NCI-H82 treated with DMSO at 0.1 percent for 48 hours (cell line): Measurements from ENCODE around the gene C2CD4D.
"Not testable (repeated sequence)": the region's sequence is repeated elsewhere in the genome, so short reads cannot be mapped to it uniquely, and the experiment has no call there.

Experiments used
- DNase-seq: peaks from one replicate; lab custom pipeline; 2025; ENCODE audit not compliant: unreplicated experiment; lab: John Stamatoyannopoulos, UW

Gene C2CD4D

GRCh38 chr1:151839457-151840403 is at the start of gene C2CD4D:
Gene C2CD4D (minus strand): TSS chr1:151839820. CDS start chr1:151838989, 831 bp downstream.
- no peak for DNase-seq

- no peak for DNase-seq
These were observed 49.5 kb upstream of the C2CD4D start for GRCh38 chr1:151888972-151889570.

- no peak for DNase-seq
These were observed 47.4 kb upstream of the C2CD4D start for GRCh38 chr1:151887028-151887427.

GRCh38 chr1:151885479-151885878 is 45.9 kb upstream of the C2CD4D start:
- DNase-seq = no peak

GRCh38 chr1:151884879-151885278 is 45.3 kb upstream of the C2CD4D start:
- not testable (repeated sequence) for DNase-seq

GRCh38 chr1:151884445-151884844 is 44.8 kb upstream of the C2CD4D start:
- not testable (repeated sequence) for DNase-seq

- DNase-seq = not testable (repeated sequence)
These were observed 44.3 kb upstream of the C2CD4D start for GRCh38 chr1:151883898-151884297.

- not testable (repeated sequence) for DNase-seq
These were observed 43.3 kb upstream of the C2CD4D start for GRCh38 chr1:151882918-151883317.

- no peak for DNase-seq
These were observed 42.8 kb upstream of the C2CD4D start for GRCh38 chr1:151882466-151882865.

- no peak for DNase-seq
These were observed 41.9 kb upstream of the C2CD4D start for GRCh38 chr1:151881479-151881878.

- no peak for DNase-seq
These were observed 35.9 kb upstream of the C2CD4D start for GRCh38 chr1:151875419-151876097.

GRCh38 chr1:151872776-151873175 is 33.2 kb upstream of the C2CD4D start:
- not testable (repeated sequence) for DNase-seq

- DNase-seq = no peak
These were observed 31.8 kb upstream of the C2CD4D start for GRCh38 chr1:151871284-151872030.

GRCh38 chr1:151868486-151868885 is 28.9 kb upstream of the C2CD4D start:
- DNase-seq = no peak

GRCh38 chr1:151867765-151868411 is 28.3 kb upstream of the C2CD4D start:
- DNase-seq = no peak

- DNase-seq = no peak
These were observed 27.7 kb upstream of the C2CD4D start for GRCh38 chr1:151867321-151867720.

- no peak for DNase-seq
These were observed 24.8 kb upstream of the C2CD4D start for GRCh38 chr1:151864411-151864810.

- DNase-seq = no peak
These were observed 23.0 kb upstream of the C2CD4D start for GRCh38 chr1:151862604-151863003.

- no peak for DNase-seq
These were observed 21.0 kb upstream of the C2CD4D start for GRCh38 chr1:151860504-151861187.

GRCh38 chr1:151859891-151860293 is 20.3 kb upstream of the C2CD4D start:
- no peak for DNase-seq
